ENCODE measurements around the gene CDHR4. TPM values are rescaled to one million over a fixed set of nuclear protein-coding genes. Genes with fewer than 3 reads are reported as not detected.

The CDHR4 gene
- total RNA-seq, 2 donors from 2014 or later = not detected

DNA sequence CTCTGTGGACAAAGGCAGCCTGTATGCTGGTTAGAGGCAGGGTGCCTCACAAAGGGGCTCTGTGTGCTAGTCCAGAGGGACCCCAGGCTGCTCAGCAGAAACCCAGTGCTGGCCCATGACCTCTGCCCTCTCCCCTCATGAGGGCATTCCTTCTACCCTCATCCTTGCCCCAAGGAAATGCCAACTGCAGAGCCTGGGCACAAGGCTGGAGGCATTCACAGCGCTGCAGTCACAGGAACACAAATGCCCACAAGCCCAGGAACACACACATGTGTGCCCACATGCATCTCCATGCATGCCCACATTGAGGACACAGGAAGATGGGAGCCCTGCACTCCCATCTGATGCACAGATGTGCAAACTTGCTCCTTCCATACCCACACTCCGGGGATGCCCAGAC lies 7.2 kb upstream of the CDHR4 start:
- Histone ChIP-seq H3K4me1 (replicated peaks) (peaks cover 21% of the 10 kb centered on the region), H3K4me3 (no peak overlapping the region), H3K36me3 (peaks cover 0 to 9% of the 10 kb centered on the region in 2 donors), H3K27me3 (replicated peaks; ENCODE audit: insufficient read depth) (no peaks in the 10 kb centered on the region), H3K9me3 (no peaks in the 10 kb centered on the region), H3K27ac (peak overlapping the region; percentile 85 to 89)
- intact Hi-C loops (cut with DNase I) = no loop called here
- WGBS = 72% methylated on average over 2 of the region's 2 CpGs
- TF ChIP-seq CTCF (IDR thresholded peaks at IDR 0.05) (no peak), POLR2A (IDR thresholded peaks at IDR 0.05) (no peak), POLR2AphosphoS5 (IDR thresholded peaks at IDR 0.05) (no peak)
- no peak for DNase-seq (ENCODE audit: low spot score)

GRCh38 chr3:49805897-49806701 lies 6.4 kb upstream of the CDHR4 start:
- Histone ChIP-seq H3K27me3 (replicated peaks; ENCODE audit: insufficient read depth) (no peaks in the 10 kb centered on the region), H3K4me1 (replicated peaks) (peaks cover 21% of the 10 kb centered on the region), H3K36me3 (peaks cover 0 to 2% of the 10 kb centered on the region in 2 donors), H3K4me3 (no peak overlapping the region), H3K27ac (peak overlapping the region; percentile 85 to 89), H3K9me3 (no peaks in the 10 kb centered on the region)
- WGBS = 37% methylated on average over 10 of the region's 11 CpGs
- intact Hi-C loops (cut with DNase I) = no loop called here
- no peak for DNase-seq (ENCODE audit: low spot score)
- TF ChIP-seq POLR2AphosphoS5 (IDR thresholded peaks at IDR 0.05) (no peak), CTCF (IDR thresholded peaks at IDR 0.05) (no peak), POLR2A (IDR thresholded peaks at IDR 0.05) (no peak)

- H3K9me3 ChIP-seq = no peaks in the 10 kb centered on the region
- H3K36me3 ChIP-seq = no peaks in the 10 kb centered on the region
- peak overlapping the region; percentile 85 to 89 for H3K27ac ChIP-seq
- H3K4me1 ChIP-seq (replicated peaks) = peaks cover 21% of the 10 kb centered on the region
- WGBS = 8% methylated on average over 3 of the region's 3 CpGs
- DNase-seq (ENCODE audit: low spot score) = peak; percentile 89
- intact Hi-C loops (cut with DNase I) = no loop called here
- H3K4me3 ChIP-seq = no peak overlapping the region
- TF ChIP-seq POLR2A (IDR thresholded peaks at IDR 0.05) (peak; percentile 29), POLR2AphosphoS5 (IDR thresholded peaks at IDR 0.05) (peak; percentile 92), CTCF (IDR thresholded peaks at IDR 0.05) (no peak)
- H3K27me3 ChIP-seq (replicated peaks; ENCODE audit: insufficient read depth) = no peaks in the 10 kb centered on the region
Measured at GRCh38 chr3:49805367-49805782, 5.7 kb upstream of the CDHR4 start.

GRCh38 chr3:49804141-49805041 lies 4.7 kb upstream of the CDHR4 start:
- no peak for DNase-seq (ENCODE audit: low spot score)
- TF ChIP-seq CTCF (IDR thresholded peaks at IDR 0.05) (no peak), POLR2A (IDR thresholded peaks at IDR 0.05) (no peak), POLR2AphosphoS5 (IDR thresholded peaks at IDR 0.05) (no peak)
- peak overlapping the region; percentile 85 to 89 for H3K27ac ChIP-seq
- H3K27me3 ChIP-seq (replicated peaks; ENCODE audit: insufficient read depth) = no peaks in the 10 kb centered on the region
- peaks cover 21% of the 10 kb centered on the region for H3K4me1 ChIP-seq (replicated peaks)
- no peaks in the 10 kb centered on the region for H3K36me3 ChIP-seq
- no peaks in the 10 kb centered on the region for H3K9me3 ChIP-seq
- peak overlapping the region; percentile 50 to 70 for H3K4me3 ChIP-seq
- WGBS = 30% methylated on average over 21 of the region's 26 CpGs
- intact Hi-C loops (cut with DNase I) = no loop called here
